Keratinocyte (primary cell): ENCODE results near the gene METTL1. TPM values are rescaled to one million over a fixed set of nuclear protein-coding genes. Genes with fewer than 3 reads are reported as not detected.

Experiments
- DNase-seq: peaks from one replicate; pipeline ENCODE4 v3.0.0-alpha.2; 2011; ENCODE audit warnings: low read depth, missing footprints, low spot score
- FAIRE-seq: peaks from 2 replicates; lab custom pipeline; 2011; peaks lifted over from hg19 to GRCh38; lab: Jason Lieb, UNC
- H2AFZ ChIP-seq: 2 replicates; pipeline ENCODE4 v1.6.0; 2012; ENCODE audit warnings: low read length, control low read depth, inconsistent platforms; ENCODE audit not compliant: control insufficient read depth
- H3K27ac ChIP-seq: 2 replicates; pipeline ENCODE4 v1.5.1; 2011; ENCODE audit warnings: low read length; ENCODE audit not compliant: control insufficient read depth, insufficient read depth
- H3K27me3 ChIP-seq: 3 replicates; pipeline ENCODE4 v1.6.0; 2011; ENCODE audit warnings: low read length; ENCODE audit not compliant: control insufficient read depth, insufficient read depth; ENCODE audit errors: extremely low read depth
- H3K36me3 ChIP-seq, 2 experiments: 2 replicates in 1 of 2; 3 replicates in 1 of 2; pipeline ENCODE4 v1.5.1; 2011; ENCODE audit warnings: low read length in 2 of 2, mild to moderate bottlenecking in 1 of 2; ENCODE audit not compliant: control insufficient read depth in 2 of 2, insufficient read depth in 2 of 2; ENCODE audit errors: extremely low read depth in 1 of 2
- H3K4me1 ChIP-seq: 3 replicates; pipeline ENCODE4 v1.5.1; 2011; ENCODE audit warnings: low read length; ENCODE audit not compliant: control insufficient read depth, insufficient read depth; ENCODE audit errors: extremely low read depth
- H3K4me2 ChIP-seq: 3 replicates; pipeline ENCODE4 v1.6.0; 2011; ENCODE audit warnings: low read depth, low read length; ENCODE audit not compliant: control insufficient read depth, insufficient read depth; ENCODE audit errors: extremely low read depth
- H3K4me3 ChIP-seq, 3 experiments: fragments of 200-600 bp in 1 of 3; sonication (generic) in 1 of 3; 2 replicates in 2 of 3; 3 replicates in 1 of 3; pipeline ENCODE4 v1.5.1; 2011 to 2016; ENCODE audit warnings: low read length in 3 of 3, mild to moderate bottlenecking in 3 of 3, control low read depth in 2 of 3, inconsistent platforms in 1 of 3, low read depth in 1 of 3, mixed read lengths in 1 of 3, mixed run types in 1 of 3, moderate library complexity in 1 of 3; ENCODE audit not compliant: control insufficient read depth in 2 of 3, insufficient read depth in 2 of 3; ENCODE audit errors: extremely low read depth in 1 of 3
- H3K79me2 ChIP-seq: 2 replicates; pipeline ENCODE4 v1.6.0; 2012; ENCODE audit warnings: low read length; ENCODE audit not compliant: control insufficient read depth, insufficient read depth
- H3K9ac ChIP-seq: 3 replicates; pipeline ENCODE4 v1.6.0; 2011; ENCODE audit warnings: low read length; ENCODE audit not compliant: control insufficient read depth, insufficient read depth; ENCODE audit errors: extremely low read depth
- H3K9me1 ChIP-seq: 3 replicates; pipeline ENCODE4 v1.6.0; 2011; ENCODE audit warnings: low read length; ENCODE audit not compliant: control insufficient read depth, insufficient read depth; ENCODE audit errors: extremely low read depth
- H3K9me3 ChIP-seq: 2 replicates; pipeline ENCODE4 v1.5.1; 2012; ENCODE audit warnings: low read depth, low read length; ENCODE audit not compliant: control insufficient read depth
- H4K20me1 ChIP-seq: 3 replicates; pipeline ENCODE4 v1.6.0; 2011; ENCODE audit warnings: low read length; ENCODE audit not compliant: control insufficient read depth, insufficient read depth; ENCODE audit errors: extremely low read depth
- CTCF ChIP-seq, 3 experiments: IDR thresholded peaks in 1 of 3; conservative IDR thresholded peaks in 1 of 3; optimal IDR thresholded peaks in 1 of 3; 2 replicates in 2 of 3; 3 replicates in 1 of 3; pipeline versions ENCODE3 to v1.5.1; 2011; ENCODE audit warnings: low read length in 3 of 3, mild to moderate bottlenecking in 3 of 3, moderate library complexity in 2 of 3, control low read depth in 1 of 3, inconsistent platforms in 1 of 3; ENCODE audit not compliant: insufficient read depth in 2 of 3; ENCODE audit errors: extremely low read depth in 1 of 3
- EZH2 ChIP-seq: IDR thresholded peaks from one replicate; pipeline ENCODE4 v1.6.1; 2012; ENCODE audit warnings: inconsistent platforms, mild to moderate bottlenecking, low read length, moderate library complexity
- dilution Hi-C: fragments of 300-500 bp; cut with MboI; formaldehyde crosslinking; loops from one replicate; pipeline ENCODE4 v1.7.0; 2020; ENCODE audit warnings: low sequenced_read_pairs; ENCODE audit not compliant: extremely low pct_ligation_motif_present
- polyA plus RNA-seq, 5 experiments: library from polyadenylated mRNA; depleted of rRNA in 3 of 5; stranded (reverse) in 3 of 5; stranded (forward) in 1 of 5; unstranded in 1 of 5; fragments of >200 nt; gene quantifications; 1 replicate in 1 of 5; 2 replicates in 3 of 5; 3 replicates in 1 of 5; pipeline versions ENCODE4 v1.2.1 to v1.2.3, GENCODE V29; 2011 to 2012; ENCODE audit warnings: missing spikeins in 2 of 5, low read depth in 1 of 5, low replicate concordance in 1 of 5

The METTL1 gene
- polyA plus RNA-seq, 1 donor (not counting 4 experiments of a cell fraction or from before 2014, with no cell fraction given): 24.5 TPM

GRCh38 chr12:57781244-57781643, 9.3 kb upstream of the METTL1 start:
- DNase-seq: no peak
- Histone ChIP-seq H3K4me2 (no peak overlapping the region), H3K9ac (no peak overlapping the region), H3K4me3 (no peak overlapping the region), H3K27ac (no peak overlapping the region), H2AFZ (no peak overlapping the region), H4K20me1 (no peaks in the 10 kb centered on the region), H3K4me1 (peaks cover 8% of the 10 kb centered on the region), H3K9me3 (no peaks in the 10 kb centered on the region), H3K36me3 (peaks cover 2 to 8% of the 10 kb centered on the region in 2 experiments), H3K79me2 (peaks cover 16% of the 10 kb centered on the region), H3K27me3 (no peaks in the 10 kb centered on the region), H3K9me1 (no peaks in the 10 kb centered on the region)
- dilution Hi-C loops: no loop called here
- TF ChIP-seq EZH2 (no peak), CTCF (optimal IDR thresholded peaks at IDR 0.05 in 1 of 3, IDR thresholded peaks at IDR 0.05 in 1 of 3, conservative IDR thresholded peaks at IDR 0.05 in 1 of 3; ENCODE audit: extremely low read depth in 1 of 3, insufficient read depth in 2 of 3, low read length in 3 of 3) (no peak)
- FAIRE-seq: no peak

- no peaks in the 10 kb centered on the region for H3K9me1 ChIP-seq
- dilution Hi-C loops: no loop called here
- H3K4me1 ChIP-seq: peaks cover 8% of the 10 kb centered on the region
- TF ChIP-seq EZH2 (no peak), CTCF (optimal IDR thresholded peaks at IDR 0.05 in 1 of 3, IDR thresholded peaks at IDR 0.05 in 1 of 3, conservative IDR thresholded peaks at IDR 0.05 in 1 of 3; ENCODE audit: extremely low read depth in 1 of 3, insufficient read depth in 2 of 3, low read length in 3 of 3) (no peak)
- no peak overlapping the region for H3K27ac ChIP-seq
- no peak overlapping the region for H3K4me2 ChIP-seq
- H3K36me3 ChIP-seq: peaks cover 3 to 11% of the 10 kb centered on the region in 2 experiments
- no peak overlapping the region for H3K4me3 ChIP-seq
- H2AFZ ChIP-seq: no peak overlapping the region
- H3K9ac ChIP-seq: no peak overlapping the region
- DNase-seq (no peak), FAIRE-seq (no peak)
- no peaks in the 10 kb centered on the region for H3K9me3 ChIP-seq
- H4K20me1 ChIP-seq: no peaks in the 10 kb centered on the region
- H3K27me3 ChIP-seq: no peaks in the 10 kb centered on the region
- H3K79me2 ChIP-seq: peaks cover 16% of the 10 kb centered on the region
These were observed 8.5 kb upstream of the METTL1 start for GRCh38 chr12:57780284-57780897.
